H1 (cell line): ENCODE measurements around the gene NEURL1B. TPM values are rescaled to one million over a fixed set of nuclear protein-coding genes. Genes with fewer than 3 reads are reported as not detected.

Experiments
- CTCF ChIA-PET: fragments of 300-600 bp; sonication (Branson Sonifier 250); formaldehyde crosslinking; loops from one replicate; lab custom pipeline; 2021; ENCODE audit not compliant: partially characterized antibody; lab: Charles Lee
- POLR2A ChIA-PET: fragments of 300-600 bp; sonication (Branson Sonifier 250); formaldehyde crosslinking; loops from one replicate; lab custom pipeline; 2021; ENCODE audit warnings: inconsistent platforms; ENCODE audit not compliant: partially characterized antibody; lab: Charles Lee
- DNase-seq, 2 experiments: peaks; one replicate each; pipeline versions ENCODE4 v3.0.0 to v3.0.0-alpha.2; 2010 to 2022; ENCODE audit warnings: low spot score in 2 of 2, low read depth in 1 of 2, mixed read lengths in 1 of 2
- FAIRE-seq: peaks from 2 replicates; lab custom pipeline; 2011; peaks lifted over from hg19 to GRCh38; lab: Jason Lieb, UNC
- H2AFZ ChIP-seq: 2 replicates; pipeline ENCODE4 v1.8.1; 2012; ENCODE audit warnings: low read length, inconsistent platforms
- H2AK5ac ChIP-seq: 2 replicates; pipeline ENCODE4 v1.6.1; 2013; ENCODE audit warnings: low read depth, low read length
- H2BK120ac ChIP-seq: replicated peaks from 2 replicates; pipeline ENCODE3; 2013; ENCODE audit warnings: low read depth, low read length, inconsistent platforms
- H2BK12ac ChIP-seq: 2 replicates; pipeline ENCODE4 v1.6.1; 2013; ENCODE audit warnings: low read depth, low read length
- H2BK15ac ChIP-seq: 2 replicates; pipeline ENCODE4 v1.6.1; 2013; ENCODE audit warnings: low read length
- H2BK20ac ChIP-seq: 2 replicates; pipeline ENCODE4 v1.6.1; 2013; ENCODE audit warnings: low read length
- H2BK5ac ChIP-seq: 2 replicates; pipeline ENCODE4 v1.6.1; 2013; ENCODE audit warnings: low read depth, low read length
- H3K14ac ChIP-seq: 2 replicates; pipeline ENCODE4 v1.6.1; 2013; ENCODE audit warnings: inconsistent platforms; ENCODE audit not compliant: insufficient read length
- H3K18ac ChIP-seq: 2 replicates; pipeline ENCODE4 v1.6.1; 2013; ENCODE audit warnings: low read length; ENCODE audit errors: extremely low read depth
- H3K23ac ChIP-seq: 2 replicates; pipeline ENCODE4 v1.6.1; 2013; ENCODE audit warnings: inconsistent platforms; ENCODE audit not compliant: insufficient read length
- H3K23me2 ChIP-seq: 2 replicates; pipeline ENCODE4 v1.6.1; 2013; ENCODE audit warnings: low read depth, low read length
- H3K27ac ChIP-seq: 2 replicates; pipeline ENCODE4 v1.6.1; 2011; ENCODE audit warnings: low read depth, low read length, inconsistent platforms
- H3K27me3 ChIP-seq, 4 experiments: replicated peaks in 1 of 4; 1 replicate in 1 of 4; 2 replicates in 3 of 4; pipeline versions ENCODE4 v1.6.1 to v1.8.1; 2011 to 2013; ENCODE audit warnings: low read length in 3 of 4, mild to moderate bottlenecking in 3 of 4, inconsistent platforms in 2 of 4, mixed read lengths in 2 of 4, moderate library complexity in 1 of 4; ENCODE audit not compliant: control insufficient read depth in 3 of 4, insufficient read depth in 3 of 4; ENCODE audit errors: extremely low read depth in 1 of 4
- H3K36me3 ChIP-seq, 4 experiments: 2 replicates each; pipeline versions ENCODE4 v1.6.1 to v1.8.1; 2011 to 2013; ENCODE audit warnings: mild to moderate bottlenecking in 4 of 4, low read length in 3 of 4, moderate library complexity in 2 of 4, control low read depth in 1 of 4, inconsistent platforms in 1 of 4; ENCODE audit not compliant: insufficient read depth in 4 of 4, control insufficient read depth in 2 of 4
- H3K4ac ChIP-seq: replicated peaks from 2 replicates; pipeline ENCODE3; 2013; ENCODE audit warnings: low read length, low read depth, mixed read lengths, inconsistent platforms; ENCODE audit not compliant: insufficient read length
- H3K4me1 ChIP-seq, 4 experiments: replicated peaks in 1 of 4; 1 replicate in 1 of 4; 2 replicates in 3 of 4; pipeline versions ENCODE4 v1.6.1 to v1.8.1; 2011 to 2013; ENCODE audit warnings: low read length in 3 of 4, inconsistent platforms in 2 of 4, mixed read lengths in 1 of 4; ENCODE audit not compliant: insufficient read depth in 4 of 4, control insufficient read depth in 3 of 4
- H3K4me2 ChIP-seq, 2 experiments: 2 replicates each; pipeline versions ENCODE4 v1.6.1 to v1.8.1; 2011 to 2013; ENCODE audit warnings: low read depth in 2 of 2, low read length in 2 of 2, control low read depth in 1 of 2, inconsistent platforms in 1 of 2, mild to moderate bottlenecking in 1 of 2; ENCODE audit not compliant: insufficient read depth in 1 of 2
- H3K4me3 ChIP-seq, 4 experiments: fragments of 200-600, 300-600 bp in 1 of 4; sonication (generic), shearing (Covaris generic), sonication (Bioruptor Twin) in 1 of 4; 2 replicates each; pipeline versions ENCODE4 v1.5.1 to v1.8.1; 2011 to 2016; ENCODE audit warnings: low read length in 4 of 4, low read depth in 3 of 4, control low read depth in 2 of 4, inconsistent platforms in 2 of 4, mild to moderate bottlenecking in 2 of 4, mixed read lengths in 1 of 4, moderate library complexity in 1 of 4; ENCODE audit not compliant: insufficient read depth in 2 of 4; ENCODE audit errors: extremely low read depth in 1 of 4
- H3K56ac ChIP-seq: replicated peaks from 2 replicates; pipeline ENCODE3; 2013; ENCODE audit warnings: low read depth, mild to moderate bottlenecking, mixed read lengths, low read length, inconsistent platforms; ENCODE audit not compliant: insufficient read length
- H3K79me1 ChIP-seq: 2 replicates; pipeline ENCODE4 v1.6.1; 2013; ENCODE audit warnings: low read depth, low read length, control low read depth
- H3K79me2 ChIP-seq, 2 experiments: 2 replicates each; pipeline versions ENCODE4 v1.6.1 to v1.8.1; 2012 to 2013; ENCODE audit warnings: low read length in 2 of 2, mild to moderate bottlenecking in 2 of 2, inconsistent platforms in 1 of 2; ENCODE audit not compliant: insufficient read depth in 2 of 2, control insufficient read depth in 1 of 2
- H3K9ac ChIP-seq, 4 experiments: replicated peaks in 1 of 4; 1 replicate in 1 of 4; 2 replicates in 3 of 4; pipeline versions ENCODE4 v1.6.1 to v1.8.1; 2011 to 2013; ENCODE audit warnings: low read depth in 3 of 4, low read length in 3 of 4, control low read depth in 2 of 4, mild to moderate bottlenecking in 2 of 4, moderate library complexity in 2 of 4, inconsistent platforms in 1 of 4; ENCODE audit errors: extremely low read depth in 1 of 4
- H3K9me3 ChIP-seq, 2 experiments: 2 replicates each; pipeline versions ENCODE4 v1.6.1 to v1.8.1; 2012 to 2013; ENCODE audit warnings: mild to moderate bottlenecking in 2 of 2, moderate library complexity in 2 of 2, control low read depth in 1 of 2, inconsistent platforms in 1 of 2, low read depth in 1 of 2, low read length in 1 of 2, mixed read lengths in 1 of 2; ENCODE audit not compliant: insufficient read depth in 2 of 2
- H4K20me1 ChIP-seq, 2 experiments: replicated peaks in 1 of 2; 2 replicates each; pipeline versions ENCODE3 to v1.8.1; 2011 to 2013; ENCODE audit warnings: inconsistent platforms in 2 of 2, low read length in 2 of 2, mild to moderate bottlenecking in 1 of 2; ENCODE audit not compliant: insufficient read depth in 2 of 2, control insufficient read depth in 1 of 2
- H4K5ac ChIP-seq: 2 replicates; pipeline ENCODE4 v1.6.1; 2013; ENCODE audit warnings: low read length, low read depth, mixed read lengths, inconsistent platforms; ENCODE audit not compliant: insufficient read length
- H4K8ac ChIP-seq: 2 replicates; pipeline ENCODE4 v1.8.0; 2013; ENCODE audit warnings: mild to moderate bottlenecking, moderate library complexity, low read length, inconsistent platforms; ENCODE audit not compliant: insufficient read depth; ENCODE audit errors: extremely low read depth
- H4K91ac ChIP-seq: replicated peaks from 2 replicates; pipeline ENCODE3; 2013; ENCODE audit warnings: low read length, mixed read lengths, inconsistent platforms; ENCODE audit not compliant: insufficient read length
- ATF3 ChIP-seq: IDR thresholded peaks from 2 replicates; pipeline ENCODE4 v1.6.1; 2011; ENCODE audit warnings: low read depth, mild to moderate bottlenecking, low read length; ENCODE audit not compliant: insufficient read depth
- CBX5 ChIP-seq: fragments of 300-800, 300-1000 bp; sonication (generic); IDR thresholded peaks from 2 replicates; pipeline ENCODE4 v1.7.1; 2016; ENCODE audit warnings: antibody characterized with exemption, low read length, low read depth
- CREB1 ChIP-seq: IDR thresholded peaks from 2 replicates; pipeline ENCODE4 v1.6.1; 2012; ENCODE audit warnings: inconsistent platforms
- E2F6 ChIP-seq: IDR thresholded peaks from 2 replicates; pipeline ENCODE4 v1.6.1; 2012; ENCODE audit warnings: inconsistent platforms
- FOSL1 ChIP-seq: IDR thresholded peaks from 2 replicates; pipeline ENCODE4 v1.6.1; 2011; ENCODE audit warnings: mild to moderate bottlenecking, low read depth, low read length, moderate library complexity; ENCODE audit not compliant: insufficient read depth
- GTF2F1 ChIP-seq: IDR thresholded peaks from 2 replicates; pipeline ENCODE4 v1.6.1; 2012; ENCODE audit warnings: low read depth, low read length, improper control_type of control experiment, borderline replicate concordance
- JUN ChIP-seq: IDR thresholded peaks from 2 replicates; pipeline ENCODE4 v1.6.1; 2011; ENCODE audit warnings: low read depth, mild to moderate bottlenecking, improper control_type of control experiment, low read length
- KDM1A ChIP-seq: fragments of 200-600, 300-600 bp; sonication (generic); IDR thresholded peaks from 2 replicates; pipeline ENCODE4 v1.7.1; 2016; ENCODE audit warnings: mild to moderate bottlenecking, low read length, borderline replicate concordance
- POLR2A ChIP-seq, 2 experiments: IDR thresholded peaks; 1 replicate in 1 of 2; 2 replicates in 1 of 2; pipeline ENCODE4 v1.6.1; 2011; ENCODE audit warnings: low read depth in 2 of 2, low read length in 2 of 2, mild to moderate bottlenecking in 2 of 2; ENCODE audit errors: control extremely low read depth in 1 of 2
- RAD21 ChIP-seq, 2 experiments: IDR thresholded peaks in 1 of 2; conservative IDR thresholded peaks in 1 of 2; 2 replicates each; pipeline ENCODE4 v1.6.1; 2011; ENCODE audit warnings: low read depth in 2 of 2, low read length in 2 of 2, improper control_type of control experiment in 1 of 2, inconsistent platforms in 1 of 2, mild to moderate bottlenecking in 1 of 2, moderate library complexity in 1 of 2
- RBBP5 ChIP-seq: IDR thresholded peaks from 2 replicates; pipeline ENCODE4 v1.7.1; 2012; ENCODE audit warnings: low read depth, mild to moderate bottlenecking, inconsistent platforms, low read length, moderate library complexity, borderline replicate concordance
- RNF2 ChIP-seq: fragments of 200-900, 300-1000 bp; sonication (generic); IDR thresholded peaks from 2 replicates; pipeline ENCODE4 v1.7.1; 2016; ENCODE audit warnings: borderline replicate concordance, low read depth, mild to moderate bottlenecking, antibody characterized with exemption, low read length; ENCODE audit not compliant: poor library complexity, severe bottlenecking; ENCODE audit errors: missing control alignments
- SP4 ChIP-seq: IDR thresholded peaks from 2 replicates; pipeline ENCODE4 v1.6.1; 2012; ENCODE audit warnings: low read length, inconsistent platforms
- WGBS, 2 experiments: shearing (Covaris generic) in 1 of 2; methylation state at CpG; one replicate each; pipeline versions ENCODE4 v1.1.6 to v1.1.7; 2013 to 2015; ENCODE audit warnings: low lambda C conversion rate in 2 of 2, mixed read lengths in 2 of 2, inconsistent platforms in 1 of 2, low coverage in 1 of 2, missing lambda C conversion rate in 1 of 2; ENCODE audit not compliant: insufficient replicate concordance in 2 of 2, insufficient coverage in 1 of 2, insufficient read length in 1 of 2; ENCODE audit errors: extremely low coverage in 1 of 2, missing lambda C conversion rate in 1 of 2; 5-methylcytosine and 5-hydroxymethylcytosine counted together
- polyA plus RNA-seq, 7 experiments: library from polyadenylated mRNA; depleted of rRNA in 3 of 7; stranded (reverse) in 5 of 7; unstranded in 2 of 7; fragments of >200 nt in 5 of 7; fragments of 200-250 nt in 2 of 7; gene quantifications; 1 replicate in 5 of 7; 2 replicates in 1 of 7; 4 replicates in 1 of 7; pipeline versions ENCODE4 v1.2.1 to v1.2.3, GENCODE V29; 2011 to 2013; ENCODE audit warnings: missing spikeins in 2 of 7, mixed read lengths in 2 of 7
- total RNA-seq: library from RNA; stranded (reverse); fragmentation: NEBNext Ultra II Directional; extraction: Animal tissue kit (Norgen Biotek cat#: 25700); gene quantifications from 2 replicates; pipeline ENCODE4 v1.2.1, GENCODE V29; 2021

NEURL1B gene
- total and polyA plus RNA-seq, 2 of the 8 experiments (the other 6 are each of a cell fraction or from before 2014, with no cell fraction given): 3.3 to 6.1 TPM

- no peaks in the 10 kb centered on the region; a peak in 1 of 7 replicates for H3K4me1 ChIP-seq
- H3K14ac ChIP-seq: no peak overlapping the region
- no peak overlapping the region for H2AK5ac ChIP-seq
- no peak overlapping the region for H3K18ac ChIP-seq
- H3K56ac ChIP-seq: no peak overlapping the region
- WGBS, 2 experiments: 86% methylated on average over 4 of the region's 6 CpGs; no CpG with 5 or more reads in 1 of the 2 experiments
- H3K79me1 ChIP-seq: no peaks in the 10 kb centered on the region
- H2BK120ac ChIP-seq: no peak overlapping the region
- H2AFZ ChIP-seq: no peak overlapping the region
- H2BK15ac ChIP-seq: no peak overlapping the region
- H2BK5ac ChIP-seq: no peak overlapping the region
- no peak overlapping the region for H4K5ac ChIP-seq
- H4K20me1 ChIP-seq: no peaks in the 10 kb centered on the region
- H3K23ac ChIP-seq: no peak overlapping the region
- no peak overlapping the region for H4K91ac ChIP-seq
- H3K36me3 ChIP-seq: no peaks in the 10 kb centered on the region
- DNase-seq (no peak), FAIRE-seq (no peak)
- no peak overlapping the region for H3K4me2 ChIP-seq
- H3K4me3 ChIP-seq: no peak overlapping the region
- H3K27ac ChIP-seq: no peak overlapping the region
- no peak overlapping the region for H3K4ac ChIP-seq
- no peak overlapping the region for H4K8ac ChIP-seq
- ChIA-PET CTCF (interaction anchor here (1.4 kb wide), 1 partner anchor 23 kb away, joined by 4 read pairs; no protein-coding TSS in a partner anchor), POLR2A (no interaction called here)
- H3K9ac ChIP-seq: no peak overlapping the region
- peaks cover 4% of the 10 kb centered on the region; the same call in 1 of the 2 replicates for H3K23me2 ChIP-seq
- H3K27me3 ChIP-seq: no peaks in the 10 kb centered on the region
- H3K9me3 ChIP-seq: no peaks in the 10 kb centered on the region
- no peak overlapping the region for H2BK20ac ChIP-seq
- no peak overlapping the region for H2BK12ac ChIP-seq
- no peaks in the 10 kb centered on the region for H3K79me2 ChIP-seq
- TF ChIP-seq SP4 (no peak), RAD21 (IDR thresholded peaks at IDR 0.05 in 1 of 2, conservative IDR thresholded peaks at IDR 0.05 in 1 of 2; ENCODE audit: low read depth in 2 of 2, low read length in 2 of 2) (no peak), E2F6 (no peak), RBBP5 (no peak), JUN (no peak), KDM1A (no peak), RNF2 (no peak), CBX5 (no peak), ATF3 (no peak), GTF2F1 (no peak), FOSL1 (no peak), POLR2A (IDR thresholded peaks at IDR 0.05; ENCODE audit: control extremely low read depth in 1 of 2, low read depth in 2 of 2, low read length in 2 of 2) (no peak), CREB1 (no peak)
Observed at GRCh38 chr5:172739375-172739774, 98.3 kb downstream of the NEURL1B start.
